Measurements from ENCODE around the gene CDHR4. TPM values are rescaled to one million over a fixed set of nuclear protein-coding genes. Genes with fewer than 3 reads are reported as not detected.

CDHR4 gene
- total RNA-seq = under 1 TPM in 3 of 5 experiments, not detected in 2; 0.29 to 0.62 (median 0.44) TPM
- polyA plus RNA-seq = not detected
- not detected for total RNA-seq

- CTCF ChIA-PET = interaction anchor here (12.8 kb wide), 1 partner anchor 40 kb away, joined by 181 read pairs; no protein-coding TSS in a partner anchor
- POLR2A ChIA-PET = interaction anchor here (5.4 kb wide), 1 partner anchor 40 kb away, joined by 59 read pairs; no protein-coding TSS in a partner anchor
- peaks cover 0 to 3% (median 0%) of the 10 kb centered on the region in 3 experiments for H3K36me3 ChIP-seq (ENCODE audit: control insufficient read depth in 2 of 3, insufficient read depth in 3 of 3, low read length in 3 of 3)
Measured at GRCh38 chr3:49799761-49800160, at the start of gene CDHR4. Gene CDHR4, minus strand, starts transcription at chr3:49799873. Its CDS starts 61 bp downstream, at chr3:49799812.

GRCh38 chr3:49845694-49846093, 46.0 kb upstream of the CDHR4 start:
- CTCF ChIA-PET = interaction anchor here (0.8 to 1.0 kb wide), 2 partner anchors 43 to 306 kb away, joined by 4 to 6 read pairs; partner anchors contain the start of gene INKA1
- ATAC-seq = no peak
- Mint-ChIP-seq H3K27me3 (no peaks in the 10 kb centered on the region), H3K36me3 (peaks cover 0 to 6% (median 0%) of the 10 kb centered on the region in 5 donors), H3K4me3 (no peak overlapping the region), H3K9me3 (no peaks in the 10 kb centered on the region), H3K4me1 (peaks cover 0 to 3% (median 0%) of the 10 kb centered on the region in 7 donors), H3K27ac (no peak overlapping the region)
- DNase-seq = no peak
- intact Hi-C loops (cut with micrococcal nuclease) = no loop called here
- no peaks in the 10 kb centered on the region for H3K36me3 ChIP-seq (ENCODE audit: control insufficient read depth in 2 of 3, insufficient read depth in 3 of 3, low read length in 3 of 3)
- no peak overlapping the region for H3K27ac ChIP-seq (ENCODE audit: low read depth, low read length)
- POLR2A ChIA-PET = no interaction called here
- H3K9me3 ChIP-seq (ENCODE audit: control insufficient read depth in 2 of 3, low read length in 3 of 3) = no peaks in the 10 kb centered on the region
- no peaks in the 10 kb centered on the region for H3K27me3 ChIP-seq (ENCODE audit: control insufficient read depth in 2 of 2, insufficient read depth in 2 of 2, low read length in 2 of 2)
- H3K4me1 ChIP-seq (ENCODE audit: control insufficient read depth in 2 of 2, insufficient read depth in 2 of 2, low read length in 2 of 2) = no peaks in the 10 kb centered on the region
- no peak overlapping the region for H3K4me3 ChIP-seq (ENCODE audit: low read length)

More at GRCh38 chr3:49799761-49800160, at the start of gene CDHR4:
- peaks cover 8 to 18% (median 14%) of the 10 kb centered on the region in 7 donors for H3K4me1 Mint-ChIP-seq
- no peaks in the 10 kb centered on the region for H3K9me3 ChIP-seq (ENCODE audit: control insufficient read depth in 2 of 3, low read length in 3 of 3)
- no peak within 1 kb of the TSS for H3K27ac ChIP-seq (ENCODE audit: low read depth, low read length)
- intact Hi-C loops (cut with micrococcal nuclease) = loop anchor here (5.0 to 10.0 kb wide), 2 partner anchors 428 to 495 kb away; partner anchors contain the start of genes HYAL3 (in 1 of the 2), IFRD2 (in 1 of the 2) and NAA80 (in 1 of the 2)
- H3K4me3 ChIP-seq (ENCODE audit: low read length) = no peak within 1 kb of the TSS
- H3K36me3 Mint-ChIP-seq = peaks cover 0 to 3% (median 0%) of the 10 kb centered on the region in 5 donors
- ATAC-seq (no peak), DNase-seq (no peak)
- H3K27ac Mint-ChIP-seq = no peak within 1 kb of the TSS
- H3K4me3 Mint-ChIP-seq = no peak within 1 kb of the TSS
- H3K27me3 ChIP-seq (ENCODE audit: control insufficient read depth in 2 of 2, insufficient read depth in 2 of 2, low read length in 2 of 2) = no peaks in the 10 kb centered on the region
- H3K27me3 Mint-ChIP-seq = peaks cover 0 to 28% (median 0%) of the 10 kb centered on the region in 5 donors
- peaks cover 0 to 11% of the 10 kb centered on the region in 2 donors for H3K4me1 ChIP-seq (ENCODE audit: control insufficient read depth in 2 of 2, insufficient read depth in 2 of 2, low read length in 2 of 2)
- no peaks in the 10 kb centered on the region for H3K9me3 Mint-ChIP-seq

GRCh38 chr3:49844464-49845183, 45.0 kb upstream of the CDHR4 start:
- intact Hi-C loops (cut with micrococcal nuclease) = no loop called here

GRCh38 chr3:49842843-49843517, 43.3 kb upstream of the CDHR4 start:
- H3K4me3 Mint-ChIP-seq = no peak overlapping the region
- no peak for DNase-seq

More at GRCh38 chr3:49844464-49845183, 45.0 kb upstream of the CDHR4 start:
- no peak overlapping the region for H3K4me3 ChIP-seq (ENCODE audit: low read length)
- H3K27me3 ChIP-seq (ENCODE audit: control insufficient read depth in 2 of 2, insufficient read depth in 2 of 2, low read length in 2 of 2) = no peaks in the 10 kb centered on the region
- POLR2A ChIA-PET = no interaction called here
- H3K4me1 ChIP-seq (ENCODE audit: control insufficient read depth in 2 of 2, insufficient read depth in 2 of 2, low read length in 2 of 2) = no peaks in the 10 kb centered on the region
- H3K36me3 ChIP-seq (ENCODE audit: control insufficient read depth in 2 of 3, insufficient read depth in 3 of 3, low read length in 3 of 3) = no peaks in the 10 kb centered on the region
- no peak overlapping the region for H3K27ac ChIP-seq (ENCODE audit: low read depth, low read length)
- Mint-ChIP-seq H3K27me3 (no peaks in the 10 kb centered on the region), H3K9me3 (no peaks in the 10 kb centered on the region), H3K4me1 (peaks cover 0 to 3% (median 0%) of the 10 kb centered on the region in 7 donors), H3K36me3 (peaks cover 0 to 4% (median 0%) of the 10 kb centered on the region in 5 donors), H3K27ac (peak overlapping the region in 1 of 9 donors; percentile 49), H3K4me3 (no peak overlapping the region)
- no peak for DNase-seq
- no peaks in the 10 kb centered on the region for H3K9me3 ChIP-seq (ENCODE audit: control insufficient read depth in 2 of 3, low read length in 3 of 3)
- CTCF ChIA-PET = interaction anchor here (0.7 kb wide), 2 partner anchors 57 to 305 kb away, joined by 3 to 4 read pairs; no protein-coding TSS in a partner anchor
- ATAC-seq = no peak

GRCh38 chr3:49841806-49842205, 42.1 kb upstream of the CDHR4 start:
- CTCF ChIA-PET = interaction anchor here (1.1 to 8.7 kb wide), 2 partner anchors 37 to 302 kb away, joined by 5 to 181 read pairs; partner anchors contain the start of genes CDHR4 and INKA1
- POLR2A ChIA-PET = interaction anchor here (7.3 kb wide), 1 partner anchor 41 kb away, joined by 59 read pairs; the partner anchor contains the start of genes CDHR4 and INKA1
- Mint-ChIP-seq H3K4me1 (peaks cover 0 to 9% (median 0%) of the 10 kb centered on the region in 7 donors), H3K27ac (no peak overlapping the region), H3K36me3 (peaks cover 0 to 5% (median 0%) of the 10 kb centered on the region in 5 donors), H3K9me3 (no peaks in the 10 kb centered on the region), H3K27me3 (no peaks in the 10 kb centered on the region), H3K4me3 (no peak overlapping the region)
- intact Hi-C loops (cut with micrococcal nuclease) = no loop called here
- Histone ChIP-seq H3K4me1 (ENCODE audit: control insufficient read depth in 2 of 2, insufficient read depth in 2 of 2, low read length in 2 of 2) (no peaks in the 10 kb centered on the region), H3K27ac (ENCODE audit: low read depth, low read length) (no peak overlapping the region), H3K4me3 (ENCODE audit: low read length) (no peak overlapping the region), H3K36me3 (ENCODE audit: control insufficient read depth in 2 of 3, insufficient read depth in 3 of 3, low read length in 3 of 3) (no peaks in the 10 kb centered on the region), H3K27me3 (ENCODE audit: control insufficient read depth in 2 of 2, insufficient read depth in 2 of 2, low read length in 2 of 2) (no peaks in the 10 kb centered on the region), H3K9me3 (ENCODE audit: control insufficient read depth in 2 of 3, low read length in 3 of 3) (no peaks in the 10 kb centered on the region)
- DNase-seq (no peak), ATAC-seq (no peak)

More at GRCh38 chr3:49842843-49843517, 43.3 kb upstream of the CDHR4 start:
- ATAC-seq = no peak
- Mint-ChIP-seq H3K27me3 (no peaks in the 10 kb centered on the region), H3K4me1 (peaks cover 0 to 9% (median 0%) of the 10 kb centered on the region in 7 donors), H3K36me3 (peaks cover 0 to 5% (median 0%) of the 10 kb centered on the region in 5 donors), H3K27ac (no peak overlapping the region), H3K9me3 (no peaks in the 10 kb centered on the region)
- no peaks in the 10 kb centered on the region for H3K9me3 ChIP-seq (ENCODE audit: control insufficient read depth in 2 of 3, low read length in 3 of 3)
- ChIA-PET POLR2A (interaction anchor here (7.3 kb wide), 1 partner anchor 42 kb away, joined by 59 read pairs; the partner anchor contains the start of genes CDHR4 and INKA1), CTCF (interaction anchor here (8.7 kb wide), 1 partner anchor 38 kb away, joined by 181 read pairs; the partner anchor contains the start of genes CDHR4 and INKA1)
- H3K36me3 ChIP-seq (ENCODE audit: control insufficient read depth in 2 of 3, insufficient read depth in 3 of 3, low read length in 3 of 3) = no peaks in the 10 kb centered on the region
- H3K27me3 ChIP-seq (ENCODE audit: control insufficient read depth in 2 of 2, insufficient read depth in 2 of 2, low read length in 2 of 2) = no peaks in the 10 kb centered on the region
- intact Hi-C loops (cut with micrococcal nuclease) = no loop called here
- no peak overlapping the region for H3K27ac ChIP-seq (ENCODE audit: low read depth, low read length)
- H3K4me1 ChIP-seq (ENCODE audit: control insufficient read depth in 2 of 2, insufficient read depth in 2 of 2, low read length in 2 of 2) = no peaks in the 10 kb centered on the region
- H3K4me3 ChIP-seq (ENCODE audit: low read length) = no peak overlapping the region

- POLR2A ChIA-PET = interaction anchor here (7.3 kb wide), 1 partner anchor 40 kb away, joined by 59 read pairs; the partner anchor contains the start of genes CDHR4 and INKA1
- Histone ChIP-seq H3K4me1 (ENCODE audit: control insufficient read depth in 2 of 2, insufficient read depth in 2 of 2, low read length in 2 of 2) (no peaks in the 10 kb centered on the region), H3K4me3 (ENCODE audit: low read length) (no peak overlapping the region), H3K36me3 (ENCODE audit: control insufficient read depth in 2 of 3, insufficient read depth in 3 of 3, low read length in 3 of 3) (no peaks in the 10 kb centered on the region), H3K27me3 (ENCODE audit: control insufficient read depth in 2 of 2, insufficient read depth in 2 of 2, low read length in 2 of 2) (no peaks in the 10 kb centered on the region), H3K9me3 (ENCODE audit: control insufficient read depth in 2 of 3, low read length in 3 of 3) (no peaks in the 10 kb centered on the region), H3K27ac (ENCODE audit: low read depth, low read length) (no peak overlapping the region)
- H3K9me3 Mint-ChIP-seq = no peaks in the 10 kb centered on the region
- no peak for DNase-seq
- no peak overlapping the region for H3K27ac Mint-ChIP-seq
- no peaks in the 10 kb centered on the region for H3K27me3 Mint-ChIP-seq
- peaks cover 0 to 9% (median 0%) of the 10 kb centered on the region in 7 donors for H3K4me1 Mint-ChIP-seq
- ATAC-seq = no peak
- no peak overlapping the region for H3K4me3 Mint-ChIP-seq
- intact Hi-C loops (cut with micrococcal nuclease) = no loop called here
- peaks cover 0 to 2% (median 0%) of the 10 kb centered on the region in 5 donors for H3K36me3 Mint-ChIP-seq
- CTCF ChIA-PET = interaction anchor here (0.6 to 8.7 kb wide), 4 partner anchors 9 to 302 kb away, joined by 4 to 181 read pairs (median 4); partner anchors contain the start of genes CDHR4 and INKA1
Measured at GRCh38 chr3:49841126-49841696, 41.5 kb upstream of the CDHR4 start.

Measured in naive thymus-derived CD4-positive, alpha-beta T cell (primary cell).